GM19372 (cell line): ENCODE results near the gene ANAPC15.
A peak's percentile ranks its signal among the peaks of the same experiment; 100 is the strongest.
"Not testable (repeated sequence)": the region's sequence is repeated elsewhere in the genome, so short reads cannot be mapped to it uniquely, and the experiment has no call there.

Experiments
- ATAC-seq: cut with Tn5 transposase; IDR thresholded peaks from one replicate; pipeline ENCODE4 v1.9.1; 2021; ENCODE audit warnings: mild to moderate bottlenecking, low read depth, moderate library complexity; ENCODE audit not compliant: unreplicated experiment

The ANAPC15 gene

DNA sequence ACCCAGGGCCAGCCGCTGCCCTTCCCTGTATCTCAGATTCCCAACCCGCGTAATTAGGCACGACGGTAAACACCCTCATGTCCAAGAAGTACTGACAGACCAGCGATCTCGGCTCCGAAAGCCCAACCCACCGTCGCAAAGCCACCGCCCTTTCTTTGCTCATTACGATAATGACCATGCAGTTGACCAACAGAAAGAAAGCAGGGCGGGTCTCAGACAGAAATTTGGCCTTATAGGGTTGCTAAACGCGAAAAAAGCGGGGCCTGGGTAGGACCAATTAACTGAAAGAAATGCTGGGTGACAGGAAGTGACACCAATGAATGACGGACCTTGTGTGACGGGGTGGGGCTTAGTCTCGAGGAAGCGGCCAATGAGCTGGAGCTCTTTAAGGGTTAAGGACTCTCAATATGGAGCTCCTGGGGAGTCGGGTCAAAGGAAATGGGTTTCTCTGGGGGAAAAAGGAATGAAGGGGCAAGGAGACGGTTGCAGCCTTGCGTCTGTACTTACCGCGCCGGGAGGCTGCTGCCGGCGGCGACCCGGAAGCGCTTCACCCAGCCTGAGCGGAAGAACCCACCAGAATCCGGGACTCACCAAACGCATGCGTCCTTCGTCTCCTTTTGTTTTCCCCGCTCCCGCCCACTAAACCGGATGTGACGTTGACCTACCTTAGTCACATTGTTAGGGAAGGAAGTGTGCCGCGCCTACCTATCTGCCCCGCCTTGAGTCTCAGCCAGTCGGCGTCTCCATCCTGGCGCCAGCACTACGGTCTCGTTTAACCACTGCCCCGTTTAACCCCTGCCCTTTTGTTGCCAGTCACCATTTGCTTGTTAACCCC, at the start of gene ANAPC15:
ANAPC15 (minus strand) TSS at position 553 of the 835 bp plus-strand sequence. CDS start 1,419 bp downstream, outside the sequence.
- ATAC-seq, result peak; percentile 92

DNA sequence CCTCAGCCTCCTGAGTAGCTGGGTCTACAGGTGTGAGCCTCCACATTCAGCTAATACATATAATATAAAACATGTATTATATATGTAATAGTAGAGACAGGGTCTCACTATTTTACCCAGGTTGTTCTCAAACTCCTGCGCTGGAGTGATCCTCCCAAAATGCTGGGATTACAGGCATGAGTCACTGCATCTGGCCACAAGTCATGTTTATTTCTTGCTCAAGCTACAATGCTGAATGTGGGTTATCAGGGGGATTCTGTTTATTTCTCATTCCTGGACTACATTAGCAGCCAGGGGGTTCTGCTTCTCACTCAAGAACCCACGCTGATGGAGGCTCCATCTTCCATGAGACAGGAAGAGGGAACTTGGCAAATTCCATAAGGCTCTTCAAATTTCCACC, 47.8 kb upstream of the ANAPC15 start:
- ATAC-seq, result no peak

DNA sequence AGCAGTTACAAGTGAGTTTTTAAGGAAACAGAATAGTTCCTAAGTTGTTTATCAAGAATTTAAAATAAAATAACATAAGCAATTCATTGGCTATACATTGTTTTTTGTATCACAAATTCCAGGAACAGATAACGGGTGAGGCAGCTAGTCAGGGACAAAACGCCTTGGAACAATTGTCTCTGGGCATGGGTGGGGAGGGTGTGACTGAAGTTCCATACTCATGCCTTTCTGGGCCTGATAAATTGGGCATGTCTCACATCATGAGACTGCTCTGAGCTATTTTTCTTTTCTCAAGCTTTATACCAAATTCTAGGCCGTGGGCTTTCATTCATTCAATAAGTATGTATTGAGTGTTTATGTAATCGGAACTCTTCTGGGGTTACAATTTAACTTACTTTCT, 44.6 kb upstream of the ANAPC15 start:
- ATAC-seq, result no peak

- ATAC-seq, result no peak
These were observed 43.3 kb upstream of the ANAPC15 start for GRCh38 chr11:72155751-72156150.

DNA sequence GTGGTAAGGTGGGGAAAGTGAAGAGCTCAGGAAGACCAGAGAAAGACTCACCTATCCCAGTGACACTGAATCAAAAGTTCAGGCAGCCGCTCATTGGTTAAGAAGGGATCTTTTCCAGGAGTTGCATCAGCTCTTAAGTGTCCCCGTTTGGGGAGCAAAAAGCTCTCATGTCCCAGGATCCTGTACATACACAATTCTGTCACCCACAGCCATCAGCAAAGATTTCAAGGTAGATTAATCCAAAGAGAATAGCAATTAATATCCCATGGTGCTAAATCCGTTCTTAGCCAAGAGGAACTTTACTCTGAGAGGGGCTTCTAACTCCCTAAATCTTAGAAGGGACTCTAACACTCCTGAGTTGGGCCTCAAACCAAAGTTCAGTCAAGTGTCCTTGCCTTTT, 42.3 kb upstream of the ANAPC15 start:
- no peak for ATAC-seq

DNA sequence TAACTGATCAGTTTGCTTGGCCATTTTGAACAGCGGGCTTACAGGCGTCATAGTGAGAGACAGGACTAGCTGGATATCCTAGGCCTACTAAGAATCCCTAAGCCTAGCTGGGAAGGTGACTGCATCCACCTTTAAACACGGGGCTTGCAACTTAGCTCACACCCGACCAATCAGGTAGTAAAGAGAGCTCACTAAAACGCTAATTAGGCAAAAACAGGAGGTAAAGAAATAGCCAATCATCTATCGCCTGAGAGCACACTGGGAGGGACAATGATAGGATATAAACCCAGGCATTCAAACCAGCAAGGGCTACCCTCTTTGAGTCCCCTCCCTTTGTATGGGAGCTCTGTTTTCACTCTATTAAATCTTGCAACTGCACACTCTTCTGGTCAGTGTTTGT, 41.4 kb upstream of the ANAPC15 start:
- ATAC-seq, result not testable (repeated sequence)

DNA sequence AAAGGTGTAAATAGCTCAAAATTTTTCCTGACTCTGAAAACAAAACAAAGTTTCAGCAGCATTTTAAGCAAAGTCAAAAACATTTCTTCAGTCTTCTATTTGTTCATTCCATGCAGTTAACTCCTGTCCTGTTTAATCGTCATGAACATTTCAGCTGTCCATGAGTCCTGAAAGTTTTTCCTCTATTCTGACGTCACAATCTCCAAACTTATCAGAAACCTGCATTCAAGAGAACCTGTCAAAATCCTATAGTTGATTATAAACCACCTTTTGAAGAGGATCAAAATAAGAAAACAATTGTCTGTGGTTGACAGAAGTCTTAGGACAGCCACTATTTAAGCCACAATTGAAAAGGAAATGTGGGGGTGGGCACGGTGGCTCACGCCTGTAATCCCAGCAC, 38.4 kb upstream of the ANAPC15 start:
- no peak for ATAC-seq

- ATAC-seq, result no peak
These were observed 34.1 kb upstream of the ANAPC15 start for GRCh38 chr11:72146625-72147024.

DNA sequence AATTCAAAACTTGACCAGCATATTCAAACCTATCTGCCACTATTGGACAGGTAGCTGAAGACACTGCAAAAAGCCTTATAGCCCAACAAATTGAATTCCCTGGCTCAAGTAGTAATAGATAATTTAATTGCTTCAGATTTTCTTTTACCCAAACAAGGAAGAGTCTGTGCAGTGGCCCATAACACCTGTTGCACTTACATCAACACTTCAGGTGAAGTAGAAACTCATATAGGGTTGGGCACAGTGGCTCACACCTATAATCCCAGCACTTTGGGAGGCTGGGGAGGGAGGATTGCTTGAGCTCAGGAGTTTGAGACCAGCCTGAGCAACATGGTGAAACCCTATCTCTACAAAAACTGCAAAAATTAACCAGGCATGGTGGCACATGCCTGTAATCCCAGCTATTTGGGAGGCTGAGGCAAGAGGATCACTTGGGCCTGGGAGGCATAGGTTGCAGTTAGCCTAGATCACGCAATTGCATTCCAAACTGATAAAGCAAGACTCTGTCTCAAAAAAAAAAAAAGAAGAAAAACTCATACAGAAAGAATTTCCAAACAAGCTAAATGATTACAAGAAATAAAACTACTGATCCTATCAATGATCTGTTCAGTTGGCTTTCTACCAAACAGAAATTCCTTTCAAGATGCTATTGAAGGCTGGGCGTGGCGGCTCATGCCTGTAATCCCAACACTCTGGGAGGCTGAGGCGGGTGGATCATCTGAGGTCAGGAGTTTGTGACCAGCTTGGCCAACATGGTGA, 32.5 kb upstream of the ANAPC15 start:
- no peak for ATAC-seq

DNA sequence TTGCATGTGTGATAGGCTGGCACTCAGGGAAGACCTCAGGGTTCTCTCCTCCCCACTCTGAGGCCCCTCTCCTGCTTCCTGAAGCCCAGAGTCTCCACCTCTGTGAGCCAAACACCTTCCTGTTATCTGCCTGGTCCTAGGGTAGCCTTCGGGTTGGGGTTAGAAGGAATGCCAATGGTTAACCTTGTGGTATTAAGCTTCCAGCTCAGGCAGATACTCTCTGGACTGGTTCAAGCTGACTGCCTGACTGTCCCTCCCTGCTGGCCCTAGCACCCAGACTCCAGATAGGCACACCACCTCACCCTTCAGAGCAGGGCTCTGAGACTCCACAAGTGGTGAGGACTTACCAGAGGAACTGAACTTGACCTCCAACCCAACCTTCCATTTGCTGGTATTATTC, 30.0 kb upstream of the ANAPC15 start:
- not testable (repeated sequence) for ATAC-seq

DNA sequence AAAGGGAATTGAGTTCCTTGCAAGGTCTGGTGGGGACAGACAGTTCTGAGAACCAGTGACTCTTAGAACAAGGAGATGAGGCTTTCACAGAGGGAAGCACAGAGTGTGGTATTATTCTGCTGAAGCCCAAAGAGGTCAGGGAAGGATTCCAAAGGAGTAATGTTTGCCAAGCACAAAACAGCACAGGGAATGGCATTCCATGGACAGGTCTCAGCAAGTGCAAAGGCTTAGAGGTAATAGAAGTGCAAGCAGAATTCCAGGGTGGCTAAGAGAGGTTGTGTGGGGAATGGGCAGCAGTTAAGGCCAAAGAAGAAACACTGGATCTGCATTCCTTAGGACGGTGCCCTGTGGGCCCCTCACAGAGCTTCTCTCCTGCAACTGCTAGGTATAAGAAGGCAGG, 29.6 kb upstream of the ANAPC15 start:
- ATAC-seq, result not testable (repeated sequence)

GRCh38 chr11:72141066-72141465, 28.6 kb upstream of the ANAPC15 start:
- ATAC-seq, result no peak

GRCh38 chr11:72140661-72141060, 28.2 kb upstream of the ANAPC15 start:
- ATAC-seq, result no peak

DNA sequence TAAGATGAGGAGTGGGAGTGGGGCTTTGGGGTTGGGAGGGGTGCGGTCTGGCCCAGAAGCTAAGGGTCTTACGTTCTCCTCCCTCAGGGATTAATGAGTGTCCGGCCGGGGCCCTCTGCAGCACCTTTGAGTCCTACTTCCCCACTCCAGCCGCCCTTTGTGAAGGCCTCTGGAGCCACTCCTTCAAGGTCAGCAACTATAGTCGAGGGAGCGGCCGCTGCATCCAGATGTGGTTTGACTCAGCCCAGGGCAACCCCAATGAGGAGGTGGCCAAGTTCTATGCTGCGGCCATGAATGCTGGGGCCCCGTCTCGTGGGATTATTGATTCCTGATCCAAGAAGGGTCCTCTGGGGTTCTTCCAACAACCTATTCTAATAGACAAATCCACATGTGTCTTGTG, 27.0 kb upstream of the ANAPC15 start:
- no peak for ATAC-seq

GRCh38 chr11:72138821-72139390, 26.4 kb upstream of the ANAPC15 start:
- ATAC-seq, result no peak

- no peak for ATAC-seq
These were observed 24.3 kb upstream of the ANAPC15 start for GRCh38 chr11:72136684-72137262.

DNA sequence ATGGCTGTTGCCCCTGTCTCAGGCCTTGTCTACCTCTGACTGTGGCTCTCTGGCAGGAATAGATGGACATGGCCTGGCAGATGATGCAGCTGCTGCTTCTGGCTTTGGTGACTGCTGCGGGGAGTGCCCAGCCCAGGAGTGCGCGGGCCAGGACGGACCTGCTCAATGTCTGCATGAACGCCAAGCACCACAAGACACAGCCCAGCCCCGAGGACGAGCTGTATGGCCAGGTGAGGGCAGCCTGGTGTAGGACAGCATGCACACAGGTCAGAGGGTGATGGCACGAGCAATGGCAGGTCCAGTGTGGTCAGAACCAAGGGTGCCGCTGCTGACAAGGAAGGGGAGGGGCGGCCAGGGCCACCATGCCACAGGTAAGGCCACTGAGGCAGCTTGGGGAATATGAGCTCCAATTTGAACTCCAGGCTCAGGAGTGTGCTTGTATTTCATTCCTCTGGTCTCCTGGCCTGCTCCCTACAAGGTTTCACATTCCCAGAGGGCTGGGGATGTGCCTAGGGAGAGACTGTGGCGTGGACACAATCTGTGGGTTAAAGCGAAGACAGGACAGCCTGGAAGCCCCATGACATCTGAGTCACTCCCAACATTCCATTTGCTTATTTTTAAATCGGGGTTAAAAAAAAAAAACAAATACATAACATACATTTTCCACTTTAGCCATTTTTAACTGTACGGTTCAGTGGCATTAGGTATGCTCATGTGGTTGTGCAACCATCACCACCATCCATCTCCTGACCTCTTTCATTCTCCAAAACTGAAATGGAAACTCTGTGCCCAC, 23.6 kb upstream of the ANAPC15 start:
- ATAC-seq, result no peak

DNA sequence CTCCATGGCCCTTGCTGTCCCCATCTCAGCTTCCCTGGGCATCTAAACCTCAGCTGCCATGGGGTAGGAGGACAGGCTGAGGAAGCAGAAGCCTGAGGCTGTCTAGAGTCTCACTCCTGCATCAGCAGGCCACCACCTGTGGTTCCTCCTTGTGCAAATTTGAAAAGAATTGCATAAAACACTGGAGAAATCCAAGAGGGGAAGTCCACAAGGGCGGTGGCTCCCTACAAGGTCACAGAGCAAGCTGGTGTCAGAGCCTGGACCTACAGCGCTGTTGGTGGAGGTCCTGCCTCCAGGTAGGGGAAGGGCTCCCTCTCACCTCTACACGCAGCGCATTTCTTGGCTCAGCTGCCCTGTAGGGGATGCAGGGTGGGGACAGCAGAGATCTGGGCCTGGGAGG, 23.0 kb upstream of the ANAPC15 start, which contains the start of gene FOLR3:
FOLR3 (plus strand) TSS at position 253 of the 400 bp plus-strand sequence. CDS start 228 bp downstream, outside the sequence.
- ATAC-seq, result not testable (repeated sequence)

- no peak for ATAC-seq
These were observed 20.2 kb upstream of the ANAPC15 start for GRCh38 chr11:72132646-72133045.

DNA sequence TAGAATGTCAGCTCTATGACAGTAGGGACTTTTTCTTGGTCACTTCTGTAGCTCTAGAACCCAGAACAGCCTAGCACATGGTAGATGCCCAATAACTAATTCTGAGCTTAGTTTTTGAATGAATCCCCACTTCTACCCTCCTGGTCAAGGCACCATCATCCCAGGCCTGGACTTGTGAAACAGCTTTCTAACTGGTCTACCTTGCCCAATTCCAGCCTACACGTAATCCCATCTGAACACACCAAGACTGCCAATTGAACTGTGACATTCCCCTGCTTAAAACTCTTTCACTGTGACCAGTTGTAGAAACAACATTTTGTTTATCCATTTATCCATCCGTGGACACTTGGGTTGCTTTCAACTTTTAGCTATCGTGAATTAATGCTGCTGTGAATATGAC, 16.9 kb upstream of the ANAPC15 start:
- no peak for ATAC-seq
